Adrenal gland (tissue), 5 donors: ENCODE data around the gene BAZ1A.

Source experiments
- POLR2A ChIP-seq, 2 donors: fragments of 450-650 bp; IDR thresholded peaks; one replicate each; pipeline ENCODE4 v1.6.1; 2017; ENCODE audit warnings: antibody characterized with exemption in 2 of 2, mild to moderate bottlenecking in 2 of 2, moderate library complexity in 1 of 2
- TF ChIP-seq, protein P1 (sequence below), 6 experiments: fragments of 450-650 bp in 4 of 6; fragments of 200-600 bp in 2 of 6; sonication (generic) in 1 of 6; IDR thresholded peaks; 1 replicate in 5 of 6; 2 replicates in 1 of 6; pipeline versions ENCODE4 v1.5.1 to v1.8.0; 2016 to 2021; ENCODE audit warnings: antibody characterized with exemption in 6 of 6, mild to moderate bottlenecking in 2 of 6, moderate library complexity in 1 of 6
- donor health status: DM: no; HTN: no; CAD: no.

DNA sequence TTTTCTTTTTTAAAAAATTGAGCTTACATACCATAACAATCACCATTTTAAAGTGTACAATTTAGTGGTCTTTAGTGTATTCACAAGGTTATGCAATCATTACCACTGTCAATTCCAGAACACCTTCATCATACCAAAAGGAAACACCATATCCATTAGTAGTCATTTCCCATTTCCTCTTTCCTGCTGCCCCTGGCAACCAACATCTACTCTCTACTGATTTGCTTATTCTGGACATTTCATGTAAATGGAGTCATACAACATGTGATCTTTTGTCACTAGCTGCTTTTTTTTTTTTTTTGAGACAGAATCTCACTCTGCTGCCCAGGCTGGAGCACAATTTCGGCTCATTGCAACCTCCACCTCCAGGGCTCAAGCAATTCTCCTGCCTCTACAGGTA, 93.9 kb downstream of the BAZ1A start:
- TF ChIP-seq, protein P1, sequence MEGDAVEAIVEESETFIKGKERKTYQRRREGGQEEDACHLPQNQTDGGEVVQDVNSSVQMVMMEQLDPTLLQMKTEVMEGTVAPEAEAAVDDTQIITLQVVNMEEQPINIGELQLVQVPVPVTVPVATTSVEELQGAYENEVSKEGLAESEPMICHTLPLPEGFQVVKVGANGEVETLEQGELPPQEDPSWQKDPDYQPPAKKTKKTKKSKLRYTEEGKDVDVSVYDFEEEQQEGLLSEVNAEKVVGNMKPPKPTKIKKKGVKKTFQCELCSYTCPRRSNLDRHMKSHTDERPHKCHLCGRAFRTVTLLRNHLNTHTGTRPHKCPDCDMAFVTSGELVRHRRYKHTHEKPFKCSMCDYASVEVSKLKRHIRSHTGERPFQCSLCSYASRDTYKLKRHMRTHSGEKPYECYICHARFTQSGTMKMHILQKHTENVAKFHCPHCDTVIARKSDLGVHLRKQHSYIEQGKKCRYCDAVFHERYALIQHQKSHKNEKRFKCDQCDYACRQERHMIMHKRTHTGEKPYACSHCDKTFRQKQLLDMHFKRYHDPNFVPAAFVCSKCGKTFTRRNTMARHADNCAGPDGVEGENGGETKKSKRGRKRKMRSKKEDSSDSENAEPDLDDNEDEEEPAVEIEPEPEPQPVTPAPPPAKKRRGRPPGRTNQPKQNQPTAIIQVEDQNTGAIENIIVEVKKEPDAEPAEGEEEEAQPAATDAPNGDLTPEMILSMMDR (IDR thresholded peaks at IDR 0.05): no peak
- no peak for TF ChIP-seq POLR2A (IDR thresholded peaks at IDR 0.05)
